BJ (cell line): Measurements from ENCODE around the gene PEMT. TPM values are rescaled to one million over a fixed set of nuclear protein-coding genes. Genes with fewer than 3 reads are reported as not detected.

Source experiments
- CTCF ChIA-PET: fragments of 350-600 bp; formaldehyde crosslinking; extraction: SDS; loops from one replicate; lab custom pipeline; 2021; ENCODE audit warnings: antibody characterized with exemption, inconsistent platforms; lab: Yijun Ruan, JAX
- POLR2A ChIA-PET: fragments of 300-600 bp; sonication (Branson Sonifier 250); formaldehyde crosslinking; extraction: SDS; loops from one replicate; lab custom pipeline; 2021; ENCODE audit warnings: antibody characterized with exemption; lab: Charles Lee
- DNase-seq: peaks from one replicate; pipeline ENCODE4 v3.0.0-alpha.2; 2011; ENCODE audit warnings: low read depth
- H3K27me3 ChIP-seq: 2 replicates; pipeline ENCODE4 v1.6.0; 2011; ENCODE audit warnings: low read length; ENCODE audit not compliant: control insufficient read depth, insufficient read depth
- H3K36me3 ChIP-seq: 2 replicates; pipeline ENCODE4 v1.5.1; 2011; ENCODE audit warnings: low read length; ENCODE audit not compliant: control insufficient read depth, insufficient read depth
- H3K4me3 ChIP-seq: 2 replicates; pipeline ENCODE4 v1.5.1; 2011; ENCODE audit warnings: low read depth, mild to moderate bottlenecking, control low read depth, low read length
- polyA plus RNA-seq: library from polyadenylated mRNA; depleted of rRNA; stranded (reverse); fragments of >200 nt; gene quantifications from 2 replicates; pipeline ENCODE4 v1.2.3, GENCODE V29; 2011
- TF ChIP-seq, protein P1 (sequence below): IDR thresholded peaks from 2 replicates; pipeline ENCODE4 v1.5.1; 2011; ENCODE audit warnings: low read depth, mild to moderate bottlenecking, control low read depth, inconsistent platforms, low read length, moderate library complexity; ENCODE audit not compliant: insufficient read depth

The PEMT gene
- polyA plus RNA-seq, 1 experiment, result 50.7 TPM

DNA sequence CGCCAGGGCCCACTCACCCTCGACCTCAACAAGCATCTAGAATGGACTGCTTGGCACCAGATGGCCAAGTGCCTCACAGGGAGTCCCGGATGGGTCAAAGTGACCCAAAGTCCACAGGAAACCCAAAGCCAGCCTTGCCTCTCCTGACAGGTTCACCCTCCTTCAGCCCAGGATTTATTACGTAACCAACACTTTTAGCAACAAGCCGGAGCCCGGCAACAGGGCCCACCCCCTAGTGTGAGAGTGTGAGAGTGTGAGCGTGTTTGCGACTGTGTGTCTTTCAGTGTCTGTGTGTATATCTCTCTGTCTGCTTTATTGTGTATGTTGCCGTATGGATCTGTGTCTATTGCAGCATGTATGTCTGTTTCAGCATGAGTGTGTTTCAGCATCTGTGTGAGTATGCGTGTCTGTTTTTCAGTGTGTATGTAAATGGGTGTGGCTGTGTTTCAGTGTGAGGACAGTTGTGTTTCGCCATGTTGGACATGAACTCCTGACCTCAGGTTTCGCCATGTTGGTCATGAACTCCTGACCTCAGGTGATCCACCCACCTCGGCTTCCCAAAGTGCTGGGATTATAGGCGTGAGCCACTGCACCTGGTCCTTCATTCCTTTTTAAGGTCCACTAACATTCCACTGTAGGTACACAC lies 13.7 kb upstream of the PEMT start:
- ChIA-PET POLR2A (interaction anchor here (0.7 kb wide), 1 partner anchor 283 kb away, joined by 5 read pairs; no protein-coding TSS in a partner anchor), CTCF (interaction anchor here (0.7 to 2.4 kb wide), 3 partner anchors 9 to 250 kb away, joined by 3 to 9 read pairs (median 3); partner anchors contain the start of gene RASD1)
- no peak for DNase-seq
- Histone ChIP-seq H3K4me3 (no peak overlapping the region), H3K36me3 (no peaks in the 10 kb centered on the region), H3K27me3 (no peaks in the 10 kb centered on the region)
- TF ChIP-seq, protein P1, sequence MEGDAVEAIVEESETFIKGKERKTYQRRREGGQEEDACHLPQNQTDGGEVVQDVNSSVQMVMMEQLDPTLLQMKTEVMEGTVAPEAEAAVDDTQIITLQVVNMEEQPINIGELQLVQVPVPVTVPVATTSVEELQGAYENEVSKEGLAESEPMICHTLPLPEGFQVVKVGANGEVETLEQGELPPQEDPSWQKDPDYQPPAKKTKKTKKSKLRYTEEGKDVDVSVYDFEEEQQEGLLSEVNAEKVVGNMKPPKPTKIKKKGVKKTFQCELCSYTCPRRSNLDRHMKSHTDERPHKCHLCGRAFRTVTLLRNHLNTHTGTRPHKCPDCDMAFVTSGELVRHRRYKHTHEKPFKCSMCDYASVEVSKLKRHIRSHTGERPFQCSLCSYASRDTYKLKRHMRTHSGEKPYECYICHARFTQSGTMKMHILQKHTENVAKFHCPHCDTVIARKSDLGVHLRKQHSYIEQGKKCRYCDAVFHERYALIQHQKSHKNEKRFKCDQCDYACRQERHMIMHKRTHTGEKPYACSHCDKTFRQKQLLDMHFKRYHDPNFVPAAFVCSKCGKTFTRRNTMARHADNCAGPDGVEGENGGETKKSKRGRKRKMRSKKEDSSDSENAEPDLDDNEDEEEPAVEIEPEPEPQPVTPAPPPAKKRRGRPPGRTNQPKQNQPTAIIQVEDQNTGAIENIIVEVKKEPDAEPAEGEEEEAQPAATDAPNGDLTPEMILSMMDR, result no peak

DNA sequence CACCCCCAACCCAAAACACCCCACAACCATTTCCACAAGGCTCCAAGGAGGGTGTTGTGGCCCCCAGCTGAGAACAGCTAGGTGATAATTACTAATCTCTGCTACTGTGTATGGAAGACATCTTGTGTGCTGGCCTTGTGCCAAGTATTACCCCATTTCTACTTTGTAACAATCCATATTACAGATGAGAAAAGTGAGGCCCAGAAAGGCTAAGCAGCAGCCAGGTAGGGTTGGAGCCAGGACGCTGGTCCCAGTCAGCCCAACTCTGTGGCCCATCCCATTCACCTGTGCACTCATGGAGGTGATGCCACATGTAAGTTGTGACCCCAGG lies 12.4 kb upstream of the PEMT start:
- Histone ChIP-seq H3K27me3 (no peaks in the 10 kb centered on the region), H3K4me3 (no peak overlapping the region), H3K36me3 (no peaks in the 10 kb centered on the region)
- DNase-seq, result no peak
- CTCF ChIA-PET, result interaction anchor here (1.3 to 2.4 kb wide), 3 partner anchors 10 to 108 kb away, joined by 3 to 9 read pairs (median 3); partner anchors contain the start of gene RASD1
- TF ChIP-seq, protein P1, result no peak
- POLR2A ChIA-PET, result no interaction called here

DNA sequence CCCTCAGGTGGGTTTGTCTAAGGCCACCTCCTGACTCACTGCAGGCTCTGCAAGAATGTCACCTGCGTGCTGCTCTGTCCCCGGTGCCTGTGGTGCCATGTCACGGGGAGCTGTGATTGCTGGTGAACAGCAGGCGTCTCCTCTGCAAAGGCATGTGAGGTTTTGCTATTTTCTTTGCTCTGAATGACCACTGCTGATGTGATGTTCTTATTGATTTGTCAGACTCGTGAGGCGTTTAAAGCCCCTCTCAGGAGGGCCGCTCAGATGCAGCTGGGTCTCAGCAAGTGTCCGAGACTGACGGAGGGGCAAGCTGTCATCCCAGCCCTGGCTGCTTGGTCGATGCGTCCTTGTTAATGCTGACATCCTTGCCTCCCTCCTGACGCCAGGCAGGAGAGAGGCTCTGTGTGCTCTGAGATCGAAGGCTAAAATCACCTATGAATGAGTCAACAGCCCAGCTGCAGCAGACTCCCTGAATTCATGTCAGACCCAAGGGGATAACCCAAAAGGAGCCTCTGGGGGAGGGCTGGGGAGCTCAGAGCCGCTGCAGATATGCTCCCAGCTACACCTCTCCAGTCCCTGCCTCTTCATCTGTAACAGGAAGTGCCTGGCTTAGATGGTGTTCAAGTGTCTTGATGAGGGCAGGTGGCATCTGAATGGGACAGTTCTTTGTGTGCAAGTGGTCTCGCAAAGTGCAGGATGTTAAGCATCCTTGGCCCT lies 11.8 kb upstream of the PEMT start:
- Histone ChIP-seq H3K4me3 (no peak overlapping the region), H3K36me3 (no peaks in the 10 kb centered on the region), H3K27me3 (no peaks in the 10 kb centered on the region)
- CTCF ChIA-PET, result interaction anchor here (1.4 to 2.4 kb wide), 2 partner anchors 11 to 35 kb away, joined by 3 to 9 read pairs; no protein-coding TSS in a partner anchor
- DNase-seq, result no peak
- TF ChIP-seq, protein P1, result no peak
- POLR2A ChIA-PET, result no interaction called here

DNA sequence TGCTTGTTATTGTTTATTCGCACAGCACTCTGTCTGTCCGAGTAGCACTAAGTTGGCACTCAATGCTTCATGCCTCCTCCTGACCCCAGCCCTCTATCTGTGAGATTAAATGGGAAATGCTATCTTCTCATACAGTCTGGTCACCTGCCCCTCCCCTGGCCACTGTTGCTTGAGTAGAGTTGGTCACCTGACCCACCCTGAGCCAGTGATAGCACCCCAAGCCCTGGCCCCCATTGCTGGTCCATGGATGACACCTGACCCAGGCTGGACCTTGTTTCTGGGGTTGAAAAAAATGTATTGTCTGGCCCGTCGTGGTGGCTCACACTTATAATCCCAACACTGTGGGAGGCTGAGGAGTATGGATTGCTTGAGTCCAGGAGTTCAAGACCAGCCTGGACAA lies 8.5 kb upstream of the PEMT start:
- Histone ChIP-seq H3K36me3 (no peaks in the 10 kb centered on the region), H3K4me3 (no peak overlapping the region), H3K27me3 (no peaks in the 10 kb centered on the region)
- CTCF ChIA-PET, result no interaction called here
- POLR2A ChIA-PET, result no interaction called here
- no peak for DNase-seq
- TF ChIP-seq, protein P1, result no peak

DNA sequence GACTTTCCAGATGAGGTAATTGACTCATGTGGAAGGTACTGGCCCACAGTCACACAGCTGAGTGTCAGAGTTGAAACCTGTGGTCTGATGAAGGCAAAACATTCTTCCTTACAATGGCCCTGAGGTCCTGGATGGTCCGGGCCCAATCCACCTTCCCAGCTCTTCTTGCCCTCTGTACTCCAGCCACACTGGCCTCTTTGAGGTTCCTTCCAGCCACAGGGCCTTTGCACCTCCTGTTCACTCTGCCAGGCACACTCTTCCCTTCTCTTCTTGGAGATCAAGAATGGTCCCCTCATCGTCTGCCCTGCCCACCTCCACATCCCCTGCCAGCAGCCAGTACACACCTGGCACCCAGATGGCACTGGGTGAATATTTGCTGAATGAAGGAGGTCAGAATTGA lies 6.5 kb upstream of the PEMT start:
- CTCF ChIA-PET, result interaction anchor here (1.7 kb wide), 1 partner anchor 29 kb away, joined by 3 read pairs; no protein-coding TSS in a partner anchor
- no peaks in the 10 kb centered on the region for H3K27me3 ChIP-seq
- no peak overlapping the region for H3K4me3 ChIP-seq
- POLR2A ChIA-PET, result interaction anchor here (0.6 kb wide), 1 partner anchor 212 kb away, joined by 3 read pairs; no protein-coding TSS in a partner anchor
- no peak for DNase-seq
- no peaks in the 10 kb centered on the region for H3K36me3 ChIP-seq
- TF ChIP-seq, protein P1, result no peak
